GM12878 (cell line): Measurements from ENCODE around the gene MCMBP. TPM values are rescaled to one million over a fixed set of nuclear protein-coding genes. Genes with fewer than 3 reads are reported as not detected.
A peak's percentile ranks its signal among the peaks of the same experiment; 100 is the strongest.

Experiments used
- BHLHE40 ChIP-seq, 2 experiments: fragments of 450-650 bp in 1 of 2; IDR thresholded peaks; 2 replicates each; pipeline ENCODE4 v1.6.1; 2011 to 2017; ENCODE audit warnings: low read depth in 2 of 2, borderline replicate concordance in 1 of 2, improper control_type of control experiment in 1 of 2, low read length in 1 of 2, mild to moderate bottlenecking in 1 of 2
- CBX3 ChIP-seq: fragments of 200-600 bp; sonication (generic); IDR thresholded peaks from 2 replicates; pipeline ENCODE4 v1.6.1; 2016; ENCODE audit warnings: low read depth, borderline replicate concordance
- EED ChIP-seq: sonication (generic); IDR thresholded peaks from 2 replicates; pipeline ENCODE4 v1.6.1; 2016; ENCODE audit warnings: antibody characterized with exemption, low read depth
- EGR1 ChIP-seq, 2 experiments: IDR thresholded peaks; 1 replicate in 1 of 2; 2 replicates in 1 of 2; pipeline ENCODE4 v1.6.1; 2011 to 2012; ENCODE audit warnings: low read depth in 2 of 2, low read length in 2 of 2, borderline replicate concordance in 1 of 2, mild to moderate bottlenecking in 1 of 2, moderate library complexity in 1 of 2
- ESRRA ChIP-seq: IDR thresholded peaks from 2 replicates; pipeline ENCODE4 v1.6.1; 2012; ENCODE audit warnings: mild to moderate bottlenecking, low read length, improper control_type of control experiment
- HDGF ChIP-seq: fragments of 450-650 bp; IDR thresholded peaks from 2 replicates; pipeline ENCODE4 v1.6.1; 2016; ENCODE audit warnings: antibody characterized with exemption
- IRF3 ChIP-seq: fragments of 450-650 bp; IDR thresholded peaks from 2 replicates; pipeline ENCODE4 v1.6.1; 2014; ENCODE audit warnings: mild to moderate bottlenecking
- IRF4 ChIP-seq: IDR thresholded peaks from 2 replicates; pipeline ENCODE4 v1.6.1; 2011; ENCODE audit warnings: low read depth, low read length
- KAT2A ChIP-seq: conservative IDR thresholded peaks from 2 replicates; pipeline ENCODE4 v1.6.1; 2011; ENCODE audit warnings: low read depth, low read length; ENCODE audit not compliant: control insufficient read depth
- LARP7 ChIP-seq: fragments of 450-650 bp; IDR thresholded peaks from 2 replicates; pipeline ENCODE4 v1.6.1; 2017; ENCODE audit warnings: mild to moderate bottlenecking
- MAX ChIP-seq: IDR thresholded peaks from 2 replicates; pipeline ENCODE4 v1.6.1; 2012; ENCODE audit warnings: low read depth, low read length, improper control_type of control experiment
- MLLT1 ChIP-seq: fragments of 450-650 bp; IDR thresholded peaks from 2 replicates; pipeline ENCODE4 v1.6.1; 2016; ENCODE audit warnings: mild to moderate bottlenecking
- MXI1 ChIP-seq: fragments of 150-350 bp; IDR thresholded peaks from 2 replicates; pipeline ENCODE4 v1.6.1; 2011; ENCODE audit warnings: low read depth, mild to moderate bottlenecking, inconsistent platforms, low read length, improper control_type of control experiment
- PML ChIP-seq: IDR thresholded peaks from 2 replicates; pipeline ENCODE4 v1.6.1; 2012; ENCODE audit warnings: low read length, inconsistent platforms
- RAD51 ChIP-seq: fragments of 450-650 bp; IDR thresholded peaks from 2 replicates; pipeline ENCODE4 v1.6.1; 2016; ENCODE audit warnings: moderate library complexity, mild to moderate bottlenecking, inconsistent platforms
- RCOR1 ChIP-seq: conservative IDR thresholded peaks from 2 replicates; pipeline ENCODE4 v1.6.1; 2012; ENCODE audit warnings: low read depth, low read length, improper control_type of control experiment
- SRF ChIP-seq, 2 experiments: IDR thresholded peaks; 2 replicates each; pipeline ENCODE4 v1.6.1; 2011; ENCODE audit warnings: low read depth in 2 of 2, low read length in 2 of 2, mild to moderate bottlenecking in 1 of 2, moderate library complexity in 1 of 2
- USF2 ChIP-seq: IDR thresholded peaks from 2 replicates; pipeline ENCODE4 v1.6.1; 2011; ENCODE audit warnings: low read depth, low read length, improper control_type of control experiment, borderline replicate concordance
- ZBTB4 ChIP-seq: fragments of 450-650 bp; formaldehyde crosslinking; IDR thresholded peaks from 2 replicates; pipeline ENCODE4 v1.4.0; 2022; ENCODE audit warnings: mild to moderate bottlenecking, moderate library complexity
- ZNF207 ChIP-seq: fragments of 450-650 bp; IDR thresholded peaks from 2 replicates; pipeline ENCODE4 v1.6.1; 2014; ENCODE audit warnings: antibody characterized with exemption, mild to moderate bottlenecking, borderline replicate concordance
- ZNF217 ChIP-seq: fragments of 450-650 bp; IDR thresholded peaks from 2 replicates; pipeline ENCODE4 v1.6.1; 2017; ENCODE audit warnings: antibody characterized with exemption, mild to moderate bottlenecking
- polyA plus RNA-seq, 11 experiments: library from polyadenylated mRNA; depleted of rRNA in 4 of 11; unstranded in 6 of 11; stranded (reverse) in 5 of 11; fragments of >200 nt; fragmentation: Nextera tagmentation in 4 of 11; fragmentation: Illumina TruSeq in 1 of 11; extraction: Ambion mirVana in 4 of 11; extraction: Trizol in 1 of 11; gene quantifications; 1 replicate in 1 of 11; 2 replicates in 10 of 11; pipeline versions ENCODE4 v1.2.1 to v1.2.3, GENCODE V29; 2011 to 2016; ENCODE audit warnings: inconsistent platforms in 2 of 11, missing spikeins in 2 of 11, low read depth in 1 of 11
- total RNA-seq, 4 experiments: library from RNA; depleted of rRNA in 3 of 4; stranded (reverse); fragments of >200 nt in 3 of 4; fragmentation: Illumina TruSeq in 1 of 4; extraction: Trizol in 1 of 4; gene quantifications; 2 replicates each; pipeline versions ENCODE4 v1.2.1 to v1.2.3, GENCODE V29; 2013 to 2021

Gene MCMBP
- total and polyA plus RNA-seq, 10 of the 15 experiments (the other 5 are each of a cell fraction or from before 2014, with no cell fraction given) = 7.6 to 93.1 (median 75.7) TPM

- TF ChIP-seq ZBTB4 (CRISPR knock-in tag) (no peak), RCOR1 (0 out of 2 replicates have a peak, but pooled peaks have one; percentile 81), USF2 (peak; percentile 85), EGR1 (IDR thresholded peaks at IDR 0.05; ENCODE audit: borderline replicate concordance in 1 of 2, low read depth in 2 of 2, low read length in 2 of 2) (peak in 1 of 2 experiments; percentile 91; a peak in 2 of 3 replicates), MXI1 (peak; percentile 70), ZNF217 (0 out of 2 replicates have a peak, but pooled peaks have one; percentile 18), CBX3 (no peak), MAX (peak; percentile 91), EED (peak; percentile 68), LARP7 (peak; percentile 84; the same call in 1 of the 2 replicates), IRF3 (peak; percentile 33; the same call in 1 of the 2 replicates), RAD51 (peak; percentile 96), ESRRA (0 out of 2 replicates have a peak, but pooled peaks have one; percentile 34), KAT2A (no peak), PML (peak; percentile 84), BHLHE40 (IDR thresholded peaks at IDR 0.05; ENCODE audit: borderline replicate concordance in 1 of 2, low read depth in 2 of 2, low read length in 1 of 2) (peak; percentile 91 to 96), ZNF207 (0 out of 2 replicates have a peak, but pooled peaks have one; percentile 19), IRF4 (0 out of 2 replicates have a peak, but pooled peaks have one; percentile 15), MLLT1 (peak; percentile 21; the same call in 1 of the 2 replicates), SRF (IDR thresholded peaks at IDR 0.05; ENCODE audit: low read depth in 2 of 2, low read length in 2 of 2) (0 out of 4 replicates have a peak, but pooled peaks of 1 of the 2 experiments have one; percentile 44), HDGF (peak; percentile 58; the same call in 1 of the 2 replicates)
Observed at GRCh38 chr10:119892188-119893065, 19.8 kb upstream of the MCMBP start, which contains the start of gene SEC23IP (continued).
